H9 (cell line): ENCODE data around the gene PYGB. TPM values are rescaled to one million over a fixed set of nuclear protein-coding genes. Genes with fewer than 3 reads are reported as not detected.

ENCODE experiments used
- DNase-seq: peaks from one replicate; pipeline ENCODE4 v3.0.0-alpha.2; 2017
- H2AFZ ChIP-seq: one replicate; pipeline ENCODE4 v1.6.1; 2013; ENCODE audit warnings: mild to moderate bottlenecking, low read length, control low read depth, moderate library complexity
- H2AK5ac ChIP-seq: 2 replicates; pipeline ENCODE4 v1.6.1; 2013; ENCODE audit warnings: low read length, control low read depth, mixed read lengths; ENCODE audit not compliant: insufficient read length
- H2BK120ac ChIP-seq: one replicate; pipeline ENCODE4 v1.6.1; 2013; ENCODE audit warnings: low read depth, mild to moderate bottlenecking, low read length, control low read depth, inconsistent platforms; ENCODE audit not compliant: poor library complexity, severe bottlenecking
- H2BK12ac ChIP-seq: 2 replicates; pipeline ENCODE4 v1.6.1; 2013; ENCODE audit warnings: low read length, control low read depth, mixed read lengths, low read depth; ENCODE audit not compliant: insufficient read length
- H2BK15ac ChIP-seq: 2 replicates; pipeline ENCODE4 v1.6.1; 2013; ENCODE audit warnings: low read depth, low read length, control low read depth
- H2BK20ac ChIP-seq: one replicate; pipeline ENCODE4 v1.6.1; 2013; ENCODE audit warnings: low read depth, mild to moderate bottlenecking, low read length, control low read depth, inconsistent platforms; ENCODE audit not compliant: poor library complexity, severe bottlenecking
- H2BK5ac ChIP-seq: 2 replicates; pipeline ENCODE4 v1.6.1; 2013; ENCODE audit warnings: low read length, control low read depth, mixed read lengths; ENCODE audit not compliant: insufficient read length
- H3K14ac ChIP-seq: 2 replicates; pipeline ENCODE4 v1.6.1; 2013; ENCODE audit warnings: low read length, control low read depth; ENCODE audit not compliant: insufficient read depth
- H3K18ac ChIP-seq: 2 replicates; pipeline ENCODE4 v1.6.1; 2013; ENCODE audit warnings: low read depth, mild to moderate bottlenecking, mixed read lengths, low read length, control low read depth; ENCODE audit not compliant: insufficient read length
- H3K23ac ChIP-seq: 2 replicates; pipeline ENCODE4 v1.6.1; 2013; ENCODE audit warnings: low read length, control low read depth, mixed read lengths, low read depth; ENCODE audit not compliant: insufficient read length
- H3K23me2 ChIP-seq: 2 replicates; pipeline ENCODE4 v1.6.1; 2013; ENCODE audit warnings: low read depth, mild to moderate bottlenecking, mixed read lengths, low read length, control low read depth; ENCODE audit not compliant: insufficient read length, poor library complexity, severe bottlenecking
- H3K27ac ChIP-seq: 2 replicates; pipeline ENCODE4 v1.5.1; 2013; ENCODE audit warnings: low read length, control low read depth, mixed read lengths, low read depth; ENCODE audit not compliant: insufficient read length
- H3K27me3 ChIP-seq: 2 replicates; pipeline ENCODE4 v1.6.1; 2013; ENCODE audit warnings: low read length, control low read depth, inconsistent platforms; ENCODE audit not compliant: insufficient read depth
- H3K4ac ChIP-seq: 2 replicates; pipeline ENCODE4 v1.6.1; 2013; ENCODE audit warnings: low read depth, mild to moderate bottlenecking, control low read depth, inconsistent platforms, low read length, moderate library complexity
- H3K4me1 ChIP-seq: 2 replicates; pipeline ENCODE4 v1.6.1; 2013; ENCODE audit warnings: low read length, control low read depth, inconsistent platforms; ENCODE audit not compliant: insufficient read depth
- H3K4me2 ChIP-seq: 2 replicates; pipeline ENCODE4 v1.6.1; 2013; ENCODE audit warnings: low read length, control low read depth, mixed read lengths; ENCODE audit not compliant: insufficient read length, insufficient read depth
- H3K56ac ChIP-seq: 2 replicates; pipeline ENCODE4 v1.6.1; 2013; ENCODE audit warnings: low read depth, mild to moderate bottlenecking, mixed read lengths, low read length, control low read depth; ENCODE audit not compliant: insufficient read length
- H3K79me1 ChIP-seq: 2 replicates; pipeline ENCODE4 v1.6.1; 2013; ENCODE audit warnings: low read depth, mild to moderate bottlenecking, moderate library complexity, low read length, control low read depth, inconsistent platforms; ENCODE audit not compliant: insufficient read depth, poor library complexity, severe bottlenecking
- H3K79me2 ChIP-seq: 2 replicates; pipeline ENCODE4 v1.6.1; 2013; ENCODE audit warnings: low read length, control low read depth, inconsistent platforms; ENCODE audit not compliant: insufficient read depth
- H3K9ac ChIP-seq: 2 replicates; pipeline ENCODE4 v1.6.1; 2013; ENCODE audit warnings: low read length, control low read depth, mixed read lengths; ENCODE audit not compliant: insufficient read length; ENCODE audit errors: extremely low read depth
- H3K9me3 ChIP-seq: one replicate; pipeline ENCODE4 v1.6.1; 2013; ENCODE audit warnings: low read depth, low read length, inconsistent platforms; ENCODE audit not compliant: control insufficient read depth
- H3T11ph ChIP-seq: one replicate; pipeline ENCODE4 v1.6.1; 2013; ENCODE audit warnings: mild to moderate bottlenecking, low read length, control low read depth, inconsistent platforms
- H4K20me1 ChIP-seq: one replicate; pipeline ENCODE4 v1.6.1; 2013; ENCODE audit not compliant: control insufficient read depth, insufficient read length, insufficient read depth
- H4K5ac ChIP-seq: 2 replicates; pipeline ENCODE4 v1.6.1; 2013; ENCODE audit warnings: low read depth, mild to moderate bottlenecking, mixed read lengths, low read length, control low read depth; ENCODE audit not compliant: insufficient read length
- H4K8ac ChIP-seq: replicated peaks from 2 replicates; pipeline ENCODE4 v1.6.1; 2013; ENCODE audit warnings: low read length, control low read depth, mixed read lengths, low read depth; ENCODE audit not compliant: insufficient read length
- H4K91ac ChIP-seq: 2 replicates; pipeline ENCODE4 v1.6.1; 2013; ENCODE audit warnings: low read depth, mild to moderate bottlenecking, moderate library complexity, mixed read lengths, low read length, control low read depth; ENCODE audit not compliant: insufficient read length
- H3K27ac Mint-ChIP-seq, 3 experiments: 2 replicates in 2 of 3; 3 replicates in 1 of 3; pipeline ENCODE4 v1.8.0; 2020 to 2021; ENCODE audit warnings: mixed read lengths in 3 of 3, mild to moderate bottlenecking in 1 of 3, moderate library complexity in 1 of 3
- H3K27me3 Mint-ChIP-seq: 2 replicates; pipeline ENCODE4 v1.8.0; 2021; ENCODE audit warnings: low read depth, mild to moderate bottlenecking, moderate library complexity, mixed read lengths
- H3K36me3 Mint-ChIP-seq, 3 experiments: 2 replicates in 2 of 3; 3 replicates in 1 of 3; pipeline ENCODE4 v1.8.0; 2020 to 2021; ENCODE audit warnings: low read depth in 3 of 3, mixed read lengths in 3 of 3; ENCODE audit not compliant: insufficient read depth in 1 of 3
- H3K4me1 Mint-ChIP-seq, 2 experiments: 2 replicates each; pipeline ENCODE4 v1.8.0; 2020; ENCODE audit warnings: mixed read lengths in 2 of 2
- H3K4me3 Mint-ChIP-seq, 2 experiments: 2 replicates in 1 of 2; 3 replicates in 1 of 2; pipeline ENCODE4 v1.8.0; 2020 to 2021; ENCODE audit warnings: mild to moderate bottlenecking in 2 of 2, mixed read lengths in 2 of 2, moderate library complexity in 1 of 2
- H3K9me3 Mint-ChIP-seq, 2 experiments: 2 replicates in 1 of 2; 3 replicates in 1 of 2; pipeline ENCODE4 v1.8.0; 2020; ENCODE audit warnings: mild to moderate bottlenecking in 2 of 2, mixed read lengths in 2 of 2, moderate library complexity in 1 of 2
- CTCF ChIP-seq: fragments of 200-600 bp; sonication (generic); conservative IDR thresholded peaks from 3 replicates; pipeline ENCODE4 v1.8.0; 2021; ENCODE audit warnings: antibody characterized with exemption, mild to moderate bottlenecking
- WGBS: extraction: QIAGEN DNeasy Blood & Tissue Kit; methylation state at CpG from one replicate; pipeline ENCODE4 v1.1.7; 2013; ENCODE audit warnings: missing lambda C conversion rate, low lambda C conversion rate, mixed read lengths; ENCODE audit not compliant: insufficient read length; ENCODE audit errors: extremely low coverage; 5-methylcytosine and 5-hydroxymethylcytosine counted together
- total RNA-seq: library from RNA; stranded (reverse); gene quantifications from 2 replicates; pipeline ENCODE4 v1.2.1, GENCODE V29; 2021

Gene PYGB
- total RNA-seq, 1 experiment from 2014 or later = 46.9 TPM

- Histone ChIP-seq H3K9ac (no peak overlapping the region), H2AK5ac (no peak overlapping the region), H2BK12ac (no peak overlapping the region), H4K91ac (no peak overlapping the region), H2BK15ac (no peak overlapping the region), H4K5ac (no peak overlapping the region), H3T11ph (no peak overlapping the region), H3K14ac (no peak overlapping the region), H2BK5ac (no peak overlapping the region), H3K27me3 (no peaks in the 10 kb centered on the region), H2BK20ac (no peak overlapping the region), H3K27ac (no peak overlapping the region), H3K79me1 (no peaks in the 10 kb centered on the region), H3K4me2 (no peak overlapping the region), H2BK120ac (no peak overlapping the region), H4K20me1 (no peaks in the 10 kb centered on the region), H3K4me1 (no peaks in the 10 kb centered on the region), H3K4ac (no peak overlapping the region), H3K9me3 (no peaks in the 10 kb centered on the region), H3K79me2 (no peaks in the 10 kb centered on the region), H4K8ac (no peak overlapping the region), H3K23me2 (no peaks in the 10 kb centered on the region), H3K18ac (no peak overlapping the region), H2AFZ (no peak overlapping the region), H3K23ac (no peak overlapping the region), H3K56ac (no peak overlapping the region)
- Mint-ChIP-seq H3K36me3 (peaks cover 5 to 64% (median 27%) of the 10 kb centered on the region in 3 experiments; a peak in 6 of 7 replicates), H3K27me3 (no peaks in the 10 kb centered on the region), H3K4me1 (peaks cover 0 to 2% of the 10 kb centered on the region in 2 experiments; a peak in 2 of 4 replicates), H3K4me3 (no peak overlapping the region), H3K9me3 (no peaks in the 10 kb centered on the region), H3K27ac (no peak overlapping the region)
- no peak for DNase-seq
- WGBS = no CpG with 5 or more reads among the region's 10 CpGs
- TF ChIP-seq CTCF = no peak
Observed at GRCh38 chr20:25215521-25215920, 32.4 kb upstream of the PYGB start.
